Dedifferentiated amniotic fluid mesenchymal stem cell (primary cell): Measurements from ENCODE around the gene NT5C3A.
A peak's percentile ranks its signal among the peaks of the same experiment; 100 is the strongest.
"Not testable (repeated sequence)": the region's sequence is repeated elsewhere in the genome, so short reads cannot be mapped to it uniquely, and the experiment has no call there.

Experiments used
- DNase-seq: peaks from one replicate; pipeline ENCODE4 v3.0.0-alpha.2; 2016; ENCODE audit errors: extremely low spot score

The NT5C3A gene

DNA sequence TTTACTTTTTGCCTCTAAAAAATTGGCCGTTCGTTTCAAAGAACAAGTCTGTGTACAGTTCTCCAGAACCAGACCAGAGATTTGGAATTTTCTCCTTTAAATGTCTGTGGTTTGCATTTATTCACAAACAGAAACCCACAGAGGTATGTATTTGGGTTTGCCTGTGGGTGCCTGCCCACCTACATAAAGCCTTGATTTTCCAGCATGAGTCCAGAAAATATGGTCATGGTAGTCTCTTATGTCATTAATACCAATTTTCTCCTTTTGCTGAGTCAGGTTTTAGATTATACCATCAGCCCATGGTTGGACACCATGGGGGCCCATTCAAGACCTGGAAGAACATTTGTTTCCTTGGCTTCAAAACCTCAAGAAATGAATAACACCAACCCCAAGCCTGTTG lies 82.7 kb downstream of the NT5C3A start:
- not testable (repeated sequence) for DNase-seq

DNA sequence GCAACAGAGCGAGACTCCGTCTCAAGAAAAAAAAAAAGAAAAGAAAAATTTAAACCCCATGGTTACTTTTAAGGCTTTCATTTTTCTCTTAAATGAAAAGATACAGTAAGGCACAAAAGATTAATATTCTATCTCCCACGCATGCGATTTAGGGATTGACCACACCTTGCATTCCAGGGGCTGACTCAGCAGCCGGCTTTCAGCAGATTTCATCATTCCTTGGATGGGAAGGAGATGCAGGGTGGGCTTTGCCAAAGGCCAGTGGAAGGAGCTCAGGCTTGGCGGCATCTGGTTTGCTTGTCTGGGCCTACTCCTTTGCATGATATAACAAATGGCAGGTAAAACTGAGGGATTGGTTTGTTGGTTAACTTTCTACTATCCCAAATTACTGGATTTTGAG lies 83.3 kb downstream of the NT5C3A start:
- peak; percentile 84 for DNase-seq

DNA sequence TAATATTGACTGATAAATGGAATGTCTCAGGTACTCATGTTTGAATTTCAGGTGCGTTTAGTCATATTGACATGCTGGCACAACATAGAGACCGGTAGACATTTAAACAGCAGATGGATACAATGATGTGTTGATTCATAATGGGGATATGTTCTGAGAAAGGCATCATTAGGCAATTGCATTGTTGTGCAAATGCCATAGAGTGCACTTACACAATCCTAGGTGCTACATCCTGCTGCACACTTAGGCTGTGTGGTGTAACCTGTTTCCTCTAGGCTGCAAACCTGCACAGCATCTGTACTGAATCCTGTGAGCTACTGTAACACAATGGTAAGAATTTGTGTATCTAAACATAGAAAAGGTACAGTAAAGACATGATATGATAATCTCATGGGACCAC lies 85.4 kb downstream of the NT5C3A start:
- DNase-seq = not testable (repeated sequence)

DNA sequence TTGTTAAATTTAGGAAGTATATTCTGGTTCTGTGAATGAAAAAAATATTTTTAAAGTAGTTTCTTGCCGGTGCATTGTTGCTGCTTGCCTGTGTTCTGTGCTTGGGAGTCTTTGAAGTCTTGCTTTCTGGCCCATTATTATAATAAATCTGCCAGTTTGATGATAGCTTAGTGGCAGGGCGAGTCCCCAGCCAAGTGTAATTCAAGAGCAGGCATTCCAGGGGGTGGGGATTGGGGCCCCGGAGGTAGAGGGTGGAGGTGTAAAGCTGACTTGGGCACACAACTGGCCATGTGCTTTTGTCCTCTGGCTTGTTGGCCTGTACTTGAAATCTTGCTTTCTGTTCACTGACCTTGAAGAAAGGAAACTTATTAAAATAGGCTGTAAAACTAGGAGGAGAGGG lies 90.6 kb downstream of the NT5C3A start:
- not testable (repeated sequence) for DNase-seq

DNA sequence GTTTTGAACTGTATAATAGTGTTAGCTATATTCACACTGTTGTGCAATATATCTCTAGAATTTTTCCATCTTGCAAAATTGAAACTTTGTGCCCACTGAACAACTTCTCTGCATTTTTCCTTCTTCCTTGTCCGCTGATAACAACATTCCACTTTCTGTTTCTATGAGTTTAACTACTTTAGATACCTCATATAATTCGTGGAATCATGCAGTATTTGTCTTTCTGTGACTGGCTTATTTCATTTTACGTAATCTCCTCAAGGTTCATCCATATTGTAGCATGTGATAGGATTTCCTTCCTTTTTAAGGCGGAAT lies 95.4 kb downstream of the NT5C3A start:
- DNase-seq = not testable (repeated sequence)

DNA sequence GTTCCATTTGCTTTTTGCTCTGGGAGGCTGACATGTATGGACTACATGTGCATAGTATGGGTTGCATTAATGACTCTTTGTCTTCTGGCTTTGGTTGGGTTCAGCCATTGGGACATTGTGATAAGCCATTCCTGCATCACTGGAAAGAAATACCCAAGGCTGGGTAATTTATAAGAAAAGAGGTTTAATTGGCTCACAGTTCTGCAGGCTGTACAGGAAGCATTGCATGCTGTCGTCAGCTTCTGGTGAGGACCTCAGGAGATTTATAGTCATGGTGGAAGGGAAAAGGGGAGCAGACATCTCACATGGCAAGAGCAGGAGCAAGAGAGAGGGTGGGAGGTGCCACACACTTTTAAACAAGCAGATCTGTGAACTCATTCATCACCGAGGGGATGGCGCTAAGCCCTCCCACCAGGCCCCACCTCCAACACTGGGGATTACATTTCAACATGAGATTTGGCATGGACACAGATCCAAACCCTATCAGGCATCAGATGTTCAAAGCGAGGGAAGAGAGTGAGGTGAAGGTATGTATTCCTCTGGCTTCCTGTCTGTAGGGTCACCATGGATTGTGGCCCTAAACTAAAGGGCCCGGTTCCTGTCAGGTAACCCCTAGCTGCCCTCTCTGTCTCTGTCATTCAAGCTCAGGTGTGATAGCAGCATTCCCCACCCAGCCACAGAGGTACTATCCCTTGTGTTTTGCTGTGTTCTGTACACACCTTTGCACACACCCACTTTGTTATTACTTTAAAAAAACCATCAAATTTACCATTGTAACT lies 95.9 kb downstream of the NT5C3A start:
- not testable (repeated sequence) for DNase-seq

DNA sequence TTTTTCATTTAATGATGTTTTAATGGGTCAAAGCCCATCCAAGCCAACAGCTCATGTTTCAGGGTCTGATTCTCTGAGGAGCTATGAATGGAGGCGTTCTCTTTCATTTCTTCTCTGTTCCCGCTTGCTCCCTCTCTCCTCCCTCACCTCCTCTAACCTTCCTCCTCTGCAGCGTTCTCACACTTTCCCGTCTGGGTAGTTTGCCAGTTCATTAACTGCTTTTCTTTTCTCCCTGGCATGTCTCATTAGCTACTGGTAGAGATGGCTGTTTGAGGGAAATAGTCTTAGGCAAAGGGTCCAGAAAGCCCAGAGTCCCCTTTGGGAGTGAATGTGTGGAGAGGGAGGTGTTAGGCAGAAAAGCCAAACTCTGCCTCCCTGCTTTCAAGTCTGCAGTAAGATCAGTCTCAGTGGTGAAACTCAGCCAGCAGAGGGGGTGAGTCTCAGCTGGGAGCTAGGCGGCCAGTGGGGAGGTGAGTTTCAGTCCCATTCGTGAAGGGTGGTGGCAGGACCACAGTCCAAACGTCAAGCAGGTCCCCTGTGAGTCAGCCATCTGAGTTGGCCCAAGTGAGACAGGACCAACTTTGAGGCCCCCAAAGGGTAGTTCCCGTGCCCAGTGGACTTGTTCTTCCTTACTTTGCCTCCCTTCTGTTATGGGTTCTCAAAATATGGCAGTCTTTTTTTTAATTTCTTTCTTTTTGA lies 98.0 kb downstream of the NT5C3A start:
- not testable (repeated sequence) for DNase-seq
